NB4 (cell line): Measurements from ENCODE around the gene ENAH.
"Not testable (repeated sequence)": the region's sequence is repeated elsewhere in the genome, so short reads cannot be mapped to it uniquely, and the experiment has no call there.

Experiments
- DNase-seq: peaks from one replicate; pipeline ENCODE4 v3.0.0; 2010; ENCODE audit warnings: low read depth
- H3K4me3 ChIP-seq: one replicate; pipeline ENCODE4 v1.5.1; 2011; ENCODE audit warnings: mild to moderate bottlenecking, low read depth, low read length, moderate library complexity
- CTCF ChIP-seq: IDR thresholded peaks from one replicate; pipeline ENCODE4 v1.5.1; 2012; ENCODE audit warnings: low read depth, low read length
- MAX ChIP-seq: IDR thresholded peaks from 2 replicates; pipeline ENCODE4 v1.6.1; 2011; ENCODE audit warnings: low read depth, low read length
- MYC ChIP-seq: IDR thresholded peaks from 2 replicates; pipeline ENCODE4 v1.6.1; 2011; ENCODE audit warnings: low read depth, low read length
- POLR2A ChIP-seq: IDR thresholded peaks from 2 replicates; pipeline ENCODE4 v1.6.1; 2011; ENCODE audit warnings: mild to moderate bottlenecking; ENCODE audit not compliant: insufficient read length; ENCODE audit errors: extremely low read depth

ENAH gene

GRCh38 chr1:225517697-225518096, 135.2 kb downstream of the ENAH start:
- TF ChIP-seq MAX = no peak
- TF ChIP-seq CTCF = no peak
- no peak for TF ChIP-seq POLR2A
- no peak for TF ChIP-seq MYC
- peak; percentile 20 for DNase-seq
- no peak overlapping the region for H3K4me3 ChIP-seq

GRCh38 chr1:225517221-225517620, 135.7 kb downstream of the ENAH start:
- H3K4me3 ChIP-seq = no peak overlapping the region
- DNase-seq = no peak
- TF ChIP-seq POLR2A (no peak), MYC (no peak), MAX (no peak), CTCF (no peak)

GRCh38 chr1:225514671-225515081, 138.2 kb downstream of the ENAH start:
- no peak overlapping the region for H3K4me3 ChIP-seq
- no peak for DNase-seq
- TF ChIP-seq CTCF = no peak
- no peak for TF ChIP-seq MAX
- TF ChIP-seq POLR2A = no peak
- TF ChIP-seq MYC = no peak

- DNase-seq = not testable (repeated sequence)
Observed at GRCh38 chr1:225513576-225513975, 139.3 kb downstream of the ENAH start.

GRCh38 chr1:225511828-225512381, 141.0 kb downstream of the ENAH start:
- no peak for DNase-seq
- H3K4me3 ChIP-seq = no peak overlapping the region
- no peak for TF ChIP-seq MYC
- TF ChIP-seq POLR2A = no peak
- no peak for TF ChIP-seq CTCF
- TF ChIP-seq MAX = no peak

More at GRCh38 chr1:225513576-225513975, 139.3 kb downstream of the ENAH start:
- not testable (repeated sequence) for H3K4me3 ChIP-seq

- not testable (repeated sequence) for H3K4me3 ChIP-seq, DNase-seq
Observed at GRCh38 chr1:225510740-225511139, 142.2 kb downstream of the ENAH start.

GRCh38 chr1:225509770-225510169, 143.2 kb downstream of the ENAH start:
- DNase-seq = no peak
- TF ChIP-seq MAX (no peak), POLR2A (no peak), CTCF (no peak), MYC (no peak)
- H3K4me3 ChIP-seq = no peak overlapping the region
